Measurements from ENCODE around the gene CRYBA4.
A peak's percentile ranks its signal among the peaks of the same experiment; 100 is the strongest.

CRYBA4 gene

DNA sequence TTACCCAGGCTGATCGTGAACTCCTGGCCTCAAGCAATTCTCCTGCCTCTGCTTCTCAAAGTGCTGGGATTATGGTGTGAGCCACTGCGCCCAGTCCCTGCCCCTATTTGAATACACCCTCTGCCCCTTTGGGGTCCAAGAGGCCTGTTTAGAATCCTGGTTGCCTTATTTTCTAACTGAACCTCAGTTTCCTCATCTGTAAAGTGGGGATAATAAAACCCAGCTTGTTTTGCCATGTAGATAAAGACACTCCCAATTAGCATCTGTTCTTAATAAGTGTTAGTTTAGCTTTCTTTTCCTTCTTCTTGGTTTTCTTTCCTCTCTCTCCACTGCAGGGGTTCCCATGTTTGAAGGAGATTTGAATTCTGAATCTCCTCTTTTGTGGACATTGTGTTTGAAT is 40.4 kb downstream of the CRYBA4 start:
- DNase-seq: no peak

DNA sequence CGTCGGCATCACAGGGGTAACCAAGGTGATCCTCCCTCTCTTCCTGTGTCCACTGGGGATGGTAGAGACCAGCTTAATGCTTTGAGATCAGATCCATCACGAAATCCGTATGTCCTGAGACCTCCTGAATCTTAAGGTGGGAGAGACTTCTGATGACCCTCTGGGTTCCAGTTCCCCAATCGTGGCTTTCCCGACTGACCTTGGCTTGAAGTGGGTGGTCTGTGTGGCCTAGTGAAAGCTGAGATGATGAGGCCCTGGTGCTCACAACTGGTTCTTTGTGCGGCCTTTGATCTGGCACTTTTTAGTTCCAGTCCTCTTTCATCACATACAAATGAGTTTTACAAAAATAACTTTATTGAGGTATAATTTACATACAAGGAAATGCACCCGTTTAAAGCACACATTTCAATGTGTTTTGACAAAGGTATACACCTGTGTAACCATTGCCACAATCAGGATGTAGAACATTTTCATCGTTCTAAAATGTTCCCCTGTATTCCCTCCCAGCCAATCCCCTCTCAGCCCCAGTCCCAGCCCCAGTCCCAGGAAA is 41.7 kb downstream of the CRYBA4 start:
- no peak for DNase-seq

DNA sequence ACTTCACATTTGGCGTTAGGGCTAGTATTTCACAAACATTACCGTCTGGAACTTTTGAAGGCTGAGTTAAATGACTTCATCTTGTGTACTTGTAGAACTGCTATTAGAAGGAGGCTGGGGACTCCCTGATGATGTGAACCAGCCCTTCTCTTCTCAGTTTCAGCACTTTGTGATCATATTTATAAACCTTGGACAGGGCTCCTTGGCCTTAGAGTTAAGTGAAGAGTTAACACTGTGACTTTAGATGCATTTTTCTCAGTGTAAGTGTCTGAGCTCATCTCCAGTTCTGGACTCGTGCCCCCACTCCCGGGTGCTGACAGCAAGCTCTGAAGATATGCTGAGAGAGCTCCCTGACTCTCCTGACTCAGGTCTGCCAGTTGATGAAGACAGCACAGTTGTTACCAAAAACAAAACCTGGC is 44.1 kb downstream of the CRYBA4 start:
- no peak for DNase-seq

DNA sequence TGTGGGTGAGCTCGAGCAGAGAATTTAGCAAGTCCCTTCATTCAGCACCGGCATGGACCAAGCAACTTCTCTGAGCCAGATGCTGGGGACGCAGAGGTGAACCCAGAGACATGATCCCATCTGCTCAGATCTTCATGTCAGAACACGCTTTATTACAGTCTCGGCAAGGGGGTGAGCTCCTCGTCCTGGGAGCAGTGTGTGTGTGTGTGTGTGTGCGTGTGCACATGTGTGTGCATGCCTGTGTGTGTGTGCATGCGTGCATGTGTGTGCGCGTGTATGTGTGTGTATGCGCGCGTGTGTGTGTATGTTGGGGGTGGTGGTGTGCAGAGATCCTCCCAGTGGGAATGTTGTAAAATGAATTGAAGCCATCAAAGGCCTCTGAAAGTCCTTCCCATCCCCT is 45.4 kb downstream of the CRYBA4 start:
- peak; percentile 12 for DNase-seq

DNA sequence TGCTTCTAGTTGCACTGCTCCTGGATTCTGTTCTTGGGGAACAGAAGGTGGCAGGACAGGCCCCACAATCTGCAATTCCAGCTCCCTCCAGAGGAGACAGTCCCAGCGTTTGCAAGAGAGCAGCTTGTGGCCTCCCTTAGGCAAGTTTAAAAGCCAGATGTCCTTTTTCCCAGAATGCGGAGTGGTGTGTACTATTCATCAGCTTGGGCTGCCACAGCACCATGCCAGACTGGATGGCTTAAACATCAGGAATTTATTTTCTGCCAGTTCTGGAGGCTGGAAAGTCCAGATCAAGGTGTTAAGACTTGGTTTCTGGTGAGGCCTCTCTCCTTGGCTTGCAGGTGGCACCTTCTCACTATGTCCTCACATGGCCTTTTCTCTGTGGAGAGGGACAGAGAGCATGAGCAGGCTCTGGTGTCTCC is 47.3 kb downstream of the CRYBA4 start:
- DNase-seq: peak; percentile 87

DNA sequence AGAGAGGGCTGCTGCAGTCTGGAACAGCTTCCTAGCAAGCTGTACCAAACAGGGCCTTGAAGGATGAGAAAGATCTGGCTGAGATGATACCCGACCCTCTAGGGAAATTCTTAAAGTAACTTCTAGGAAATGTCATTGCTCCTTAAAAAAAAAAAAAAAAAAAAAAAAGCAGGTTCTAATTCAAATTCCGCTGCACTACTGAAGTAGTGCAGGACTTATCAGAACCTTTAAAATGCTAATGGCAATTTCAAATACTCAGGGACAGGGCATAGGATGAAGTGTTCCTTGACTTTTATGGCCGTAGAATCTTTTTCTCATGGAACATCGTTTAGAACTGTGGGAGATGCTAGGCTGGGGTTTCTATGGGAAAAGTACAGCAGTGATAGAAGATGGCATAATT is 48.7 kb downstream of the CRYBA4 start:
- DNase-seq: no peak

DNA sequence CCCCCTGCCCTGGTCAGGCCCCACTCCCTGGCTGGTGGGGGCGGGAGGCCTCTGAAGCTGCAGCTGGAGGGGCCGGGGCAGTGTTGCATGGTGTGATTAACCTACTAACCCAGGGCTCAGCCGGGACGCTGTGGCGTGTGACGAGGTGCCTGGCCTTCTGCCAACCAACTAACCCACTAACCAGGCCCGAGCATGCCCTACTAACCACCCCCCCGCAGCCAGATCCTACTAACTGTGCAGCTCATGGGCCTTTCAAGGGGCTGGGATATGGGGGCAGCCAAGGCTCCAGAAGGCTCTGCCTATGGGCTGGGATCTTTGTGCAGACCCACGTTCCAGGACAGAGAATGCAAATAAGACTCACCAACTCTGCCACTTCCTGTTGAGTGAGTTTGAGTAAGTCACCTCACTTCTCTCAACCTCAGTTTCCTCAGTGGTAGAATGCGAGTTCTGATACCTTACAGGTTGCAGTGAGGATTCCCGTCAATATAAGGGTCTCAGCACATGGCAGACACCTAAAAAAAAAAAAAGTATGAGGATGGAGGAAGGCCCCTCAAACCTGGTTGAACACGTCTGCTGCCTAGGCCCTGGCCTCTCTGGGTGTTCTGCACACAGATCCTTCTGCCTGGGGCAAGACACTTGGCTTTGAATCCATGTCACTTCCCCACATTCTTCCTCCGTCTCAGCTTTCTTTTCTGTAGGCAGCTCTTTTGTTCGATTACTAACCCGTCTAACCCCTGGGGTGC is 49.7 kb downstream of the CRYBA4 start:
- DNase-seq: no peak

DNA sequence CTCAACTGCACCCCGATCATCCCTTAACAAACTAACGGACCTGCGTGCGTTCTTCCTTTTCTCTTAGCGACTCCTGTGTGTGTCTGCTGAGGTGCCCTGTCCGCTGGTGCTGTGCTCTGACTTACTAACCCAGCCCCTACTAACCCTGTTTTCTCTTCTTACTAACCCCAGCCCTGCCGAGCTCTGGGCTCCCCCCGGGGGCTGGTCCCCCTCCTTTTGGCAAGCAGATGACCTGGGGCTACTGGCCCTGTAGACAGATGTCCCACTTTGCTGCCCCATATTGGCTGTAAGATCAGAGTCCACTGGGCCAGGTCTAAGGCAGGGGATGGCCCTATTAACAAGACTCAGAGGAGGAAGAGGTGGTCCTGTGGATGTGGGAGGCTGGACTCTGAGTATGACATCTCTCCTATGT is 50.3 kb downstream of the CRYBA4 start:
- no peak for DNase-seq

DNA sequence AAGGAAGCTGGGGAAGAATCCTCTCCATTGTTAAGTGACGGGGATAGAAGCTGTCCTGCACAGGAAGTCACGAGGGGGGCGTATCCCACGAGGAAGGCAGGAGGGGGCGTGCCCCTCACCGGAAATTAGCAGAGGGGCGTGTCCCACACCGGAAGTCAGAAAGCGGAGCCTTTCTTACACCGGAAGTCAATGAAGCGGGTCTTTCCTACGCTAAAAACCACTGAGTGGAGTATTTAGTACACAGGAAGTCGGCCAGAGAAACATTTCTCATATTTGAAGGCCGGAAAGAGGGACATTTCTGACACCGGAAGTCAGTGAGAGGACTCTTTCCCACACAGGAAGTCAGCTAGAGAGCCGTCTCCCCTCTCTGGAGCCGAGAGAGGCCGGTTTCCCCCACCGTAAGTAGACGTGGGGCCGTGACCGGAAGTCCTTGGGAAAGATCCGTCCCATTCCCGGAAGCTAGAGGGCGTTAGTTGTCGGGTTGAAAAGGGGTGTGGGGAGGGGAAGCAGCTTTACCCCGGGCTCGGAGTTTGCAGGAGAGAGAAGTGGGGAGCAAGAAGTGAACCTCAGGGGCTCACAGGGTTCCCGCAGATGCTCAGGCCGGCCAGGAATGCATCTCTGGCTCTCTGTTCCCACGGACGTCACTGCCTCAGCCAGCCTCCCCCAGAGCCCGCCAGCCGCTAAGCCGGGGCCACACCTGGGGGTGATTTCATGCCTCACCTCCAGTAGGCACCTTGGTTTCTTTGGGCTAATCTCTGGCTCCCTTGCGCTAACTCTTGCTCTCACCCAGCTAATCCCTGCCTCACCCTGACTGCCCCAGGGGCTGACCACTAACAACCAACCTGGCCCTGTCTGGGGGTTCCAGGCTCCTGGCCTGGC is 51.1 kb downstream of the CRYBA4 start:
- peak; percentile 88 for DNase-seq

DNA sequence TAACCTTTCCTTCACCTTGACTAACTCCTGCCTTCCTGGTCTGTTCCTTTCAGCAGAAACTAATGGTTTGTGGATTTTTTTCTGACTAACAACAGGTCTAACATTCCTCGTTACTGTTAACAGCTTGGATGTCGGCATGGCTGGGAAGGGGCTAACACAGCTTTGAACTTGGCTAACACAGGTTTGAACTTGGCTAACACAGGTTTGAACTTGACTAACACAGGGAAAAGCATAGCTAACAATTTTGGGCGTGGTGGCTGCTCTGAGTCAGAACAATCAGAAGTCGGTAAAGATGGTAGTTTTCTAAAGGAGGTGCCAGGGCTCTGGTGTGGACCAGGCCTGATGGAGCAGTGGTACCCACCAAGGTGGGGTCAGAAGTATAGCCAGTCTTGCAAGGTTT is 51.7 kb downstream of the CRYBA4 start:
- no peak for DNase-seq

DNA sequence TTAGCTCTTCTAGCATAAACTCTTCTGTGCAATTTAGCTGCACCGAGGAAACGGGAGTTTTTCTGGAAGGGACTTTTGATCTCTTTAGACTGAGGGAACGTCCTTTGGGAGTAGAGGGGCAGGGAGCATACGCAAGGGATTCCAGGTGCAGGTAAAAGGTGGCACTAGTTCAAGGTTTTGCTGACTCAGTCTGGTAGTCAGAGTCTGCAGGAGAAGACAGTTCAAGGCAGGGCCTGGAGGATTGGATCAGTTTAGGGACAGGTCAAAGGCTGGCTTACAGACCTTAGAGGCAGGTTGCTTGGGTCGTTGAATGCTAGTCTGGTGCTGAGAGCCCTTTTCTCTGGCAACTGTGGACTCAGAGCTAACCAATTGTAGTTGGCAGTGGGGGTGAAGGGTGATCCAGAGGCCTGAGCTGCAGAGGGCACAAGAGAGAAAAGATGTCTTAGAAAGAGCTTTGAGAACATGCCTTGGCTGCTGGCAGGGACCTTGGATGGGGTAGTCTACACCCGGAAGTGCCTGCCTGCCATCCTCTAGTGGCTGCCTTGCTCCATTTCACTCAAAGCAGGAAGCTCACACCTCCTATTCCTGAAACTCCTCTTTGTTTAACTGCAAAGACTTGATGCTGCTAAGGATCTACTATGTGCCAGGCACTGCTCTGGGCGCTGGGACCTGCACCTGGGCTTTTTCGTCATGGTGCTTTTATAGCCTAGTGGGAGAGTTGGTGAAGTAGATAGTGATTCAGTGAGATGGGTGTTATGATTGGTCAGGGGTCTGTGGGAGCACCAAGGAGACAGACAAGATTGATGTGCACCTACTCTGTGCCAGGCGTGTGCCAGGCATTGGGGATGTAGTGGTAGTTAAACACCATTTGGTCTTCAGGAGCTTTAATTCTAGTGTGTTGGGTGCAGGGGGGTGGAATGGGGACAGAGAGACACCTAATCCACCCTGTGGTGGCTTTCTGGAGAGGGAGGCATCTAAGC is 52.7 kb downstream of the CRYBA4 start:
- DNase-seq: no peak

DNA sequence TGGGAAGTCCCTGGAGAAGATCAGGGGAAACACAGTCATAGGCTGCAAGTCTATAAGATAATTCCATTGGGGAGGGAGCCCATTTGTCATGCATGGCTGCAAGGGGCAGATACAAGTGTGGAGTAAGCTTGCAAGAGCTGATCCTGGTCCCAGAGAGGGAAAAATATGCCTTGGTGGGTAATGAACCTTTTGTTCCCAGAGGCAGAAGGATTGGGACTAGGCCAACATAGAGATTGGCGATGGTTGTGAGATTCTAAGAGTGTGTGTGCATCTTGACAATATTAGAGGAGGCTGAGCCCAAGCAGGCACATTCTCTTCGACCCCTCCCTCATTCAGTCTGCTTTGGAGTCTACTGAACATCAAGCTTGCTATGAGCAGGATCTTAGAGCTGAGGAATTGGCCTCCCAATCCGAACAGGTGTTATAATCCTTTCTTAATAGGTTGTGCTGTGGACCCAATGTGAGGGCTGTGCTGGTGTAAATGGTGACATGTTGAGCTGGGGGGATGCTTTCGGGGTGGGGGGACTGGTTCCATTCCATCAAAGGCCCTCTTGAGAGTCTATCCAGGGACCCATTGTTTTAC is 54.0 kb downstream of the CRYBA4 start:
- DNase-seq: no peak

DNA sequence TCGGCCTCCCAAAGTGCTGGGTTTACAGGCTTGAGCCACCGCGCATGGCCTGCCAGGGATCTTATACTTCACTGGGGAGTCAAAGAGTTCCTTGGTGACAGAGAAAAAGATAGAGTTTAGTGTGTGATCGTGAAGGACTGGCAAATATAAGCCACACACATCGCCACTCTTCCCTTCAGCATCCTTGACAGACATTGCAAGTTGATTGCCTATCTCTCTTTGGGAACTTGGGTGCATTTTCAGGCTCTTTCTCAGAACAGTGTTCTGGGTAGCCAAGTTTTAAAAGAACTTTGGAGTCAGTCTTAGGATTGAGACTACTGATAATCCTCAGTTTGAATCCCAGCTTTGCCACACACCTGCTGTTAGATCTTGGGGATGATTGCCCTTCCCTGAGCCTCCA is 55.5 kb downstream of the CRYBA4 start:
- no peak for DNase-seq

DNA sequence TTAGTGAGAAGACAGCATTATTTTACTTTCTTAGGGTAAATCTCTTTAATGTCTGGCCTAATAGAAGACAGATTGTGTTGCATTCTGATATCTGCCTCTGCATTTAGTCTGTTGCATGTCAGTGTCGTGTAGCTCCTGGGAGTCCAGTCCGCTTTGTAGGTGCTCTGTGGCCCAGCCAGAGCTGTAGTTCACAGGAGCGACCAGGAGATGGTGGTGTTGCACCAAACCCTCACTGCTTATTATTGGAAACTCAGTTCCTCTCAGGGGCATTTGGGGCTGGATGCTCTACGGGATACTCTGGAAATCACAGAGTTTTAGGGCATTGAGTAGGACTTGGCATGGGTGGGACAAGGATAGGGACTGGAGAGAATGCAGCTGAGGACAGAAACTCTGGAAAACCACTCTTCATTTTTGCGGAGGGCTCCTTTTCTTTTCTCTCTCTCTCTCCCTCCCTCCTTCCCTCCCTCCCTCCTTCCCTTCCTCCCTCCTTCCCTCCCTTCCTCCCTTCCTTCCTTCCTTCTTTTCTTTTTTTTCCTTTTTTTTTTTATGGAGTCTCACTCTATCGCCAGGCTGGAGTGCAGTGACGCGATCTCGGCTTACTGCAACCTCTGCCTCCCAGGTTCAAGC is 57.4 kb downstream of the CRYBA4 start:
- peak; percentile 58 for DNase-seq

Measured in NCI-H1694 (cell line).